GM19099 (cell line): Measurements from ENCODE around the gene SEC24D.

Source experiments
- POLR2A ChIP-seq: IDR thresholded peaks from 3 replicates; pipeline ENCODE4 v1.6.1; 2011; ENCODE audit warnings: low read depth; ENCODE audit not compliant: insufficient read length; ENCODE audit errors: extremely low read depth

SEC24D gene

DNA sequence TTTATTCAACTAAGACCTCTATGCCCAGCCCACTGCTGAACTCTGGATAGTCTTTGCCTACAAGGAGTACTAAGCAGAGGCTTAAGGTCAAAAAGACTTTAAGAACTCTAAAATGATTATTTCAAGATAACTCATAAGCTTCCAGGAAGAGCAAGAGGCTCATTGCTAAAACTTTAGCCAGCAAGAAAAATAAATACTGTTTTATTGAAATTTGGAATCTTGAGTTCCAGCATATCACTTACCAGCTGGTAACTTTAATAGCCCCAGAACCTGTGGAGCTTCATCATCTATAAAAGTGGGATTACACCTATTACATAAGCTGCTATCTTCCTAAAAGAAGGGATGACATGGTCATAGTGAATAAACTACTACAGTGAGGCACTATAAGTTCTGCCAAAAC lies 47.0 kb downstream of the SEC24D start:
- no peak for TF ChIP-seq POLR2A

DNA sequence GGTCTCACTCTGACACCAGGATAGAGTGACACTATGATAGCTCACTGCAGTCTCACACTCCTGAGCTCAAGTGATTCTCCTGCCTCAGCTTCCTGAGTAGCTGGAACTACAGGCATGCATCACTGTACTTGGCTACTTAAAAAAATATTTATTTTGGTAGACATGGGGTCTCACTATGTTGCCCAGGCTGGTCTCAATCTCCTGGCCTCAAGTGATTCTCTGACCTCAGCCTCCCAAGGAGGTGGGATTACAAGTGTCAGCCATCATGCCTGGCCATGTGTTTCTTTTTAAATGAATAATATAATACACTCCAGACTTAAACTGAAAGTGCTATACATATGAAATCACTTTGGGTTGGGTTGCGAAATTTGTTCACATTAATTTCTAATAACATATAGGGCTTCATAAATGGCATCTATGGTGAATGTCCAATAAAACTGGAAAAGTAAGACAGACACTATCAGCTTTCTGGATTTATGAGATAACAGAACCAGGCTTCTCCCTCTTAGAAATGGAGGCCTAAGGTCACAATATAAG lies 48.0 kb downstream of the SEC24D start:
- TF ChIP-seq POLR2A, result no peak

- no peak for TF ChIP-seq POLR2A
Measured at GRCh38 chr4:118784776-118785175, 51.1 kb downstream of the SEC24D start.

- no peak for TF ChIP-seq POLR2A
Measured at GRCh38 chr4:118783887-118784286, 52.0 kb downstream of the SEC24D start.

GRCh38 chr4:118776157-118776954 lies 59.6 kb downstream of the SEC24D start:
- no peak for TF ChIP-seq POLR2A

DNA sequence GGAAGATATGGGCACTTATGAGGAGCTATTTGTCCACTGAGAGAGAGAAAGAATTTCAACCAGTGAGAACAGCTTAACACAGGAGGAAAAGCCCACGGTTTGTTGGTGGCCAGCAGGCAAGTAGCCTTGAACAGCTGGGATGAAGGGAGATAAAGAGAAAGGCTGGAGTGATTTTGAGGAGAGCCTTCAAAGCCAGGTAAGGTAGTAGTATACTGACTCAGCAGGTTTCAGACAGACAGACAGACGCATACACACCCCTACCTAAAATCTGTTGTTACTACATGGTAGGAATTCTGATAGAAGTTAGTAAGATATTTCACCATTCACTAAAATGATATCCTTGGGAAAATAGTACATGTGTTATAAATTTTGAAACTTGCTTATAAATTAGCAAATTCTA lies 60.5 kb downstream of the SEC24D start:
- TF ChIP-seq POLR2A, result no peak

DNA sequence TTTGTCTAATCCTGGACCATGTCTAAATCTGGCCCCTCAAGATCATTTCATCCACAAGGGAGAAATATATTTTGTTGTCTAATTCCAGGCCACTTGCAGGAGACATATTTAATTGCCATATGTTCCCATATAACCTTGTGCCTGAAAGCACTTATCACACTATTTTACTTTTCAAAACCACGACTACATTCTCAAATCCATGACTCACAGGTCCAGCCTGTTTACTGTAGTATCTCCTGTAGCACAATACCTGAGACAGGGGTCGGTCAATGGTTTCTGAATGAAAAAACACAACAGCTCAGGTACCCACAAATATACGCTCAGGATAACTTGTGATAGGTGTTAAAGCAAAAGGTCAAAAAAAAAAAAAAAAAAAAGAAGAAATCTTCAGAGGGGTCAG lies 60.9 kb downstream of the SEC24D start:
- no peak for TF ChIP-seq POLR2A

- no peak for TF ChIP-seq POLR2A
Measured at GRCh38 chr4:118774321-118774720, 61.6 kb downstream of the SEC24D start.

DNA sequence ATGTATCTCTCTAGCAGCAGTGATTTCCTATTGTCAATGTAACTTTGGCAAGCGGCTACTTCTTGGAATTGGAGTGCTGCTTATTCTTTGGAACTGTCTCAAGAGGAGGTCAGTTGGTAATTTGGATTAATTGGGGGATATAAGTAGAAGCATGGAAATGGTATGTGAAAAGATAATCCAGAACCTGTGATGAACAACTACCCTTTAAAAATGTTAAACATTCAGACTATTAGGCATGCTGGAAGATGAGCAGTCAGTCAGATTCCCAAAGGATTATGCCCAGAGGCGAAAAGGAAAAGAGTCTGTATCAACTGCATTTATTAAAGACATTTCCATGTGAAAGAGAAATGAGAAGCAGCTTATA lies 62.5 kb downstream of the SEC24D start:
- TF ChIP-seq POLR2A, result no peak

- TF ChIP-seq POLR2A, result no peak
Measured at GRCh38 chr4:118772767-118773428, 63.0 kb downstream of the SEC24D start.

- no peak for TF ChIP-seq POLR2A
Measured at GRCh38 chr4:118772081-118772766, 63.7 kb downstream of the SEC24D start.

DNA sequence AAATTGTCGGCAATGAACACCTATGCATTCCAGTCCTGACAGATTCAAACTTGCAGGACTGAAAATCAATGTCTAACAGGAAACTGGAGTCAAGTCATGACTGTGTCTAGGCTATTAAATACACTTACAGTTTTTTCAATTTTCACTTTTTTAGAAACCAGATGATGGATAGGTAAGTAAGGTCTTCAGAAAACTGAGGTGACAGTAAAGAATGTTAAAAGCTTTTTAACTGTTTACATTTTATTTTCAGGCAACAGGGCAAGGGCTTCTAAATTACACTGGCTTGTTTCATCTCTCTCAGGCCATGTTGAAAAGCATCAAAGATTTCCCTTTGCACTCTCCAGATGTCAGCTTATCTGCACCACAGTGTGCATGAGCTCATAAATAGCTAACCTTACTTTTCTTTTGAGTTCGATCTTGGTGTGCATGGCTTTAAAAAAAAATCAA lies 65.2 kb downstream of the SEC24D start:
- no peak for TF ChIP-seq POLR2A

DNA sequence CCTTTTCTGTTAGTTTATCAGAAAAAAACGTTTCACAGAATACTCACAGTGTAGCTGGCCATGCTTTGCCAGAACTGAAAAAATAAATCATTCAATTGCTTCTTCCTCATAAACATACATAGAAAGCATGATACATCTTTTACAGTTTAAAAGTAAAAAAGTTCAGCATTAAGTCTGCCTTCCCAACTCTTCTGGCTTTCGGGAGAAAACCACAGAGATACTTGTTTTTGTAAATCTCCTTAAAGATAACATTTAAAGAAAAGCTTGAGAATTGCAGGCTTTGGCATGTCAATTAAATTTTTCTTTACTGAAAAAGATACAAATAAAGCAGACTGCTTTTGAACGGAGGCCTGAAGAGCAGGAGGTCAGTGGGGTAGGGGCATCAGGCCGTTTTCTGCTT lies 66.8 kb downstream of the SEC24D start:
- no peak for TF ChIP-seq POLR2A

GRCh38 chr4:118767109-118767508 lies 68.8 kb downstream of the SEC24D start:
- no peak for TF ChIP-seq POLR2A

DNA sequence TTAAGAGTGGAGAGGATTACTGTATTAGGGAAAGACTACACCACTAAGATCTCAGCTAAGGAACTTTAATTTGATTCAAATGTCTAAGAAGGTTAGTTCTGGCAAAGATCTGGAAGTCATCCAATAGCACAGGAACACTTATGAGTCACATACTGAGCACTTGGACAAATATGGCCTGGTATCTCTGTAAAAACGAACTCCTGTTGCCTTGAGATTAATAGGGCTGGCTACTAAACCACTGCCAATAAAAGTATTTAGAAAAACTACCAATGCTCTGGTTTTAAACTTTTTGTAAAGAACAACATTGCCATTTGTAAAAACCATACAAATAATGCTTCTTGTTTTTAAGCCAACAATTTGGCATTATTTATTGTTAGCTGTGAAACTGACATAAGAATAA lies 70.5 kb downstream of the SEC24D start:
- TF ChIP-seq POLR2A, result no peak

- TF ChIP-seq POLR2A, result no peak
Measured at GRCh38 chr4:118762730-118763477, 73.0 kb downstream of the SEC24D start.

DNA sequence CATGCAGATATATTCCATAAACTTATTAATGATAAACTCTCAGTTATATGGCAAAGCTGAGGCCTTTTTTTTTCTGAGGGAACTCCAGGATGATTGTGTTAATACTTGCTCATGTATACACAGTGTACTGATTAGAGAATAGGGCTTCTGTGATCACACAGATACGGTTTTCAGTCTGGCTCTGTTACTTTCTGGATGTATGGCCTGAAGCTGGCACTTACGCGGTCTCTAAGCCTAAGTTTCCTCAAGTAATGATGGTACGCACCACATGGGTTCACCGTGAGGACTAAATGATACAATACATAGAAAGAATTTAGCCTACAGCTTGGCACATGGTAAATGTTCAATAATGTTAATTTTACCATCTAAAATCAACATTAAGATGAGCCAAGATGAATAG lies 73.8 kb downstream of the SEC24D start:
- TF ChIP-seq POLR2A, result no peak
